SK-N-SH treated with all-trans-retinoic acid at 6 μM for 48 hours (cell line): ENCODE results near the gene DNAAF8.

Experiments used
- ATAC-seq: fragments of 200-7000 bp; cut with Tn5 transposase; 3 replicates; pipeline ENCODE4 v1.9.1; 2020; ENCODE audit warnings: mild to moderate bottlenecking, moderate library complexity
- ARNTL ChIP-seq: fragments of 450-650 bp; formaldehyde crosslinking; IDR thresholded peaks from 2 replicates; pipeline ENCODE4 v1.5.0; 2020; ENCODE audit warnings: low read depth, mild to moderate bottlenecking, moderate library complexity, borderline replicate concordance
- BACH2 ChIP-seq: fragments of 250-450 bp; sonication (Bioruptor Pico); IDR thresholded peaks from 2 replicates; pipeline ENCODE4 v1.9.0; 2021; ENCODE audit warnings: mild to moderate bottlenecking, borderline replicate concordance
- CREB5 ChIP-seq: fragments of 250-450 bp; sonication (Bioruptor Pico); IDR thresholded peaks from 2 replicates; pipeline ENCODE4 v1.5.1; 2020; ENCODE audit warnings: low read depth, mild to moderate bottlenecking, moderate library complexity
- CSDC2 ChIP-seq: fragments of 250-450 bp; sonication (Bioruptor Pico); IDR thresholded peaks from 2 replicates; pipeline ENCODE4 v1.5.0; 2020; ENCODE audit warnings: mild to moderate bottlenecking, moderate library complexity
- CSRNP3 ChIP-seq: fragments of 250-450 bp; sonication (Bioruptor Pico); IDR thresholded peaks from 2 replicates; pipeline ENCODE4 v1.5.1; 2021; ENCODE audit warnings: mild to moderate bottlenecking, moderate library complexity
- ESRRG ChIP-seq: fragments of 250-450 bp; sonication (Bioruptor Pico); IDR thresholded peaks from 2 replicates; pipeline ENCODE4 v1.6.1; 2021; ENCODE audit warnings: mild to moderate bottlenecking
- ISL1 ChIP-seq: fragments of 250-450 bp; sonication (Bioruptor Pico); IDR thresholded peaks from 2 replicates; pipeline ENCODE4 v2.1.2; 2022; ENCODE audit warnings: mild to moderate bottlenecking, moderate library complexity
- OSR1 ChIP-seq: fragments of 250-450 bp; sonication (Bioruptor Pico); IDR thresholded peaks from 2 replicates; pipeline ENCODE4 v1.8.0; 2022; ENCODE audit warnings: moderate library complexity, mild to moderate bottlenecking, inconsistent platforms
- POU6F1 ChIP-seq: fragments of 250-450 bp; sonication (Bioruptor Pico); IDR thresholded peaks from 2 replicates; pipeline ENCODE4 v1.8.0; 2021; ENCODE audit warnings: low read depth, mild to moderate bottlenecking, moderate library complexity, borderline replicate concordance
- PPARA ChIP-seq: fragments of 250-450 bp; sonication (Bioruptor Pico); IDR thresholded peaks from 2 replicates; pipeline ENCODE4 v1.5.0; 2020; ENCODE audit warnings: mild to moderate bottlenecking, borderline replicate concordance
- RARB ChIP-seq: fragments of 250-450 bp; sonication (Bioruptor Pico); IDR thresholded peaks from 2 replicates; pipeline ENCODE4 v1.8.0; 2021; ENCODE audit warnings: mild to moderate bottlenecking, moderate library complexity
- SNAI2 ChIP-seq: fragments of 250-450 bp; sonication (Bioruptor Pico); IDR thresholded peaks from 2 replicates; pipeline ENCODE4 v1.5.0; 2020; ENCODE audit warnings: mild to moderate bottlenecking, moderate library complexity
- TCF4 ChIP-seq: fragments of 250-450 bp; sonication (Bioruptor Pico); IDR thresholded peaks from 2 replicates; pipeline ENCODE4 v1.8.0; 2021; ENCODE audit warnings: mild to moderate bottlenecking, moderate library complexity, borderline replicate concordance
- TOX ChIP-seq: fragments of 250-450 bp; sonication (Bioruptor Pico); IDR thresholded peaks from 2 replicates; pipeline ENCODE4 v1.8.0; 2021; ENCODE audit warnings: mild to moderate bottlenecking, moderate library complexity, borderline replicate concordance
- ZC3H10 ChIP-seq: fragments of 250-450 bp; sonication (Bioruptor Pico); IDR thresholded peaks from 2 replicates; pipeline ENCODE4 v1.5.1; 2021; ENCODE audit warnings: mild to moderate bottlenecking, moderate library complexity
- ZFP3 ChIP-seq: fragments of 250-450 bp; sonication (Bioruptor Pico); IDR thresholded peaks from 2 replicates; pipeline ENCODE4 v1.5.0; 2020; ENCODE audit warnings: mild to moderate bottlenecking, moderate library complexity
- ZFP30 ChIP-seq: fragments of 450-650 bp; formaldehyde crosslinking; IDR thresholded peaks from 2 replicates; pipeline ENCODE4 v1.5.0; 2022; ENCODE audit warnings: mild to moderate bottlenecking, moderate library complexity
- ZNF565 ChIP-seq: fragments of 450-650 bp; formaldehyde crosslinking; conservative IDR thresholded peaks from 2 replicates; pipeline ENCODE4 v1.5.0; 2020; ENCODE audit warnings: low read depth, mild to moderate bottlenecking, moderate library complexity
- ZNF8 ChIP-seq: fragments of 450-650 bp; formaldehyde crosslinking; IDR thresholded peaks from 2 replicates; pipeline ENCODE4 v1.5.0; 2020; ENCODE audit warnings: mild to moderate bottlenecking, moderate library complexity
- TF ChIP-seq, protein P1 (sequence below): fragments of 250-450 bp; sonication (Bioruptor Pico); IDR thresholded peaks from 2 replicates; pipeline ENCODE4 v1.8.0; 2020; ENCODE audit warnings: mild to moderate bottlenecking, moderate library complexity, borderline replicate concordance
- TF ChIP-seq, protein P2 (sequence below): fragments of 250-450 bp; sonication (Bioruptor Pico); IDR thresholded peaks from 2 replicates; pipeline ENCODE4 v1.5.0; 2020; ENCODE audit warnings: mild to moderate bottlenecking, moderate library complexity

Gene DNAAF8

GRCh38 chr16:4797805-4798252 lies 63.5 kb downstream of the DNAAF8 start:
- no peak for ATAC-seq
- TF ChIP-seq BACH2 (no peak), SNAI2 (no peak), TCF4 (CRISPR knock-in tag) (no peak), ARNTL (CRISPR knock-in tag) (no peak), TOX (CRISPR knock-in tag) (no peak), ESRRG (CRISPR knock-in tag) (no peak), ZFP3 (CRISPR knock-in tag) (no peak), CREB5 (CRISPR knock-in tag) (no peak), PPARA (no peak), POU6F1 (CRISPR knock-in tag) (no peak), ZNF565 (CRISPR knock-in tag) (no peak), ZFP30 (CRISPR knock-in tag) (no peak), OSR1 (CRISPR knock-in tag) (no peak), RARB (CRISPR knock-in tag) (no peak), ZNF8 (no peak)
- TF ChIP-seq, protein P1, sequence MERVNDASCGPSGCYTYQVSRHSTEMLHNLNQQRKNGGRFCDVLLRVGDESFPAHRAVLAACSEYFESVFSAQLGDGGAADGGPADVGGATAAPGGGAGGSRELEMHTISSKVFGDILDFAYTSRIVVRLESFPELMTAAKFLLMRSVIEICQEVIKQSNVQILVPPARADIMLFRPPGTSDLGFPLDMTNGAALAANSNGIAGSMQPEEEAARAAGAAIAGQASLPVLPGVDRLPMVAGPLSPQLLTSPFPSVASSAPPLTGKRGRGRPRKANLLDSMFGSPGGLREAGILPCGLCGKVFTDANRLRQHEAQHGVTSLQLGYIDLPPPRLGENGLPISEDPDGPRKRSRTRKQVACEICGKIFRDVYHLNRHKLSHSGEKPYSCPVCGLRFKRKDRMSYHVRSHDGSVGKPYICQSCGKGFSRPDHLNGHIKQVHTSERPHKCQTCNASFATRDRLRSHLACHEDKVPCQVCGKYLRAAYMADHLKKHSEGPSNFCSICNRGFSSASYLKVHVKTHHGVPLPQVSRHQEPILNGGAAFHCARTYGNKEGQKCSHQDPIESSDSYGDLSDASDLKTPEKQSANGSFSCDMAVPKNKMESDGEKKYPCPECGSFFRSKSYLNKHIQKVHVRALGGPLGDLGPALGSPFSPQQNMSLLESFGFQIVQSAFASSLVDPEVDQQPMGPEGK (CRISPR knock-in tag), result no peak
- TF ChIP-seq, protein P2, sequence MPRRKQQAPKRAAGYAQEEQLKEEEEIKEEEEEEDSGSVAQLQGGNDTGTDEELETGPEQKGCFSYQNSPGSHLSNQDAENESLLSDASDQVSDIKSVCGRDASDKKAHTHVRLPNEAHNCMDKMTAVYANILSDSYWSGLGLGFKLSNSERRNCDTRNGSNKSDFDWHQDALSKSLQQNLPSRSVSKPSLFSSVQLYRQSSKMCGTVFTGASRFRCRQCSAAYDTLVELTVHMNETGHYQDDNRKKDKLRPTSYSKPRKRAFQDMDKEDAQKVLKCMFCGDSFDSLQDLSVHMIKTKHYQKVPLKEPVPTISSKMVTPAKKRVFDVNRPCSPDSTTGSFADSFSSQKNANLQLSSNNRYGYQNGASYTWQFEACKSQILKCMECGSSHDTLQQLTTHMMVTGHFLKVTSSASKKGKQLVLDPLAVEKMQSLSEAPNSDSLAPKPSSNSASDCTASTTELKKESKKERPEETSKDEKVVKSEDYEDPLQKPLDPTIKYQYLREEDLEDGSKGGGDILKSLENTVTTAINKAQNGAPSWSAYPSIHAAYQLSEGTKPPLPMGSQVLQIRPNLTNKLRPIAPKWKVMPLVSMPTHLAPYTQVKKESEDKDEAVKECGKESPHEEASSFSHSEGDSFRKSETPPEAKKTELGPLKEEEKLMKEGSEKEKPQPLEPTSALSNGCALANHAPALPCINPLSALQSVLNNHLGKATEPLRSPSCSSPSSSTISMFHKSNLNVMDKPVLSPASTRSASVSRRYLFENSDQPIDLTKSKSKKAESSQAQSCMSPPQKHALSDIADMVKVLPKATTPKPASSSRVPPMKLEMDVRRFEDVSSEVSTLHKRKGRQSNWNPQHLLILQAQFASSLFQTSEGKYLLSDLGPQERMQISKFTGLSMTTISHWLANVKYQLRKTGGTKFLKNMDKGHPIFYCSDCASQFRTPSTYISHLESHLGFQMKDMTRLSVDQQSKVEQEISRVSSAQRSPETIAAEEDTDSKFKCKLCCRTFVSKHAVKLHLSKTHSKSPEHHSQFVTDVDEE (CRISPR knock-in tag), result no peak
- TF ChIP-seq, all 23 proteins: peak for 0

- TF ChIP-seq RARB (CRISPR knock-in tag), result no peak
- no peak for TF ChIP-seq CSDC2 (CRISPR knock-in tag)
- TF ChIP-seq ZC3H10 (CRISPR knock-in tag), result no peak
- no peak for TF ChIP-seq CSRNP3 (CRISPR knock-in tag)
- no peak for TF ChIP-seq BACH2
- TF ChIP-seq ISL1, result no peak
- no peak for ATAC-seq
Observed at GRCh38 chr16:4798456-4798855, 64.1 kb downstream of the DNAAF8 start.
